Ovary (tissue), 3 donors: ENCODE measurements around the gene ERCC5.

ENCODE experiments used
- POLR2A ChIP-seq: fragments of 450-650 bp; IDR thresholded peaks from one replicate; pipeline ENCODE4 v1.6.1; 2017; ENCODE audit warnings: antibody characterized with exemption, mild to moderate bottlenecking, moderate library complexity
- TF ChIP-seq, protein P1 (sequence below), 3 donors: fragments of 450-650 bp in 2 of 3; fragments of 200-600 bp in 1 of 3; IDR thresholded peaks; one replicate each; pipeline versions ENCODE4 v1.5.1 to v1.8.0; 2016 to 2022; ENCODE audit warnings: antibody characterized with exemption in 3 of 3, mild to moderate bottlenecking in 1 of 3
- donor health status: DM: no; HTN: no; CAD: no.

DNA sequence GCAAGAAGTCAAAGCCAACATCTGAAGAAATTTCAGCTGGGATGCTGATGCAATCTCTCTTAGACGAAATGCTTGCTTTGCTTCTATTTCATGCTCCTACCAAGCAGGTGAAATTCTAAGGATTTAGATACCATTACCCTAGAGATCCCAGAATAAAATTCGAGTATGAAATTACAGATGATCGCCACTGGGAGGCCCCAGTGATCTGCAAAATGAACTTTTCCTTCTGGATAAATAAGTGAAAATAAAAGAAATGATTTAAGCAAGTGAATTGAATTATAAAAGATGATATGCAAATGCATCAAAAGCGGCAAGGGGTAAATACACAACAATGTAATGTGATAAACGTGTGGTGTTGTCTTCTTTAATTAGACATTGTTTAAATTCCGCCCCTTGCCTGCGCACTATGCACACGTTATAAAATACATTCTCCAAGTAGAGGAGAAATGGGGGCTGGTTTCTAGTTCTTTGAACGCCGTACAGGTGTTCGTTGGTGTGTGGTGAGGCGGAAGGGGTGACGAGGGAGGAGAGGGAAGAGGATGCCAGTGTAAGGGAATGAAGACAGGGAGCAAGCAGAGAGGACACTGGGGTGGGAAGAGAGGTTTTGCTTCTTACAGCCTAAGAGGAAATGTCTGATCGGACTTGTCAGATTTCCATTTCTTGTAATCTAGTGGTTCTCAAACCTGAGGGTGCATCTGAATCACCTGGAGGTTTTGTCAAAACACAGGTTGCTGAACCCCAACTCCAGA lies 58.0 kb downstream of the ERCC5 start:
- TF ChIP-seq, protein P1, sequence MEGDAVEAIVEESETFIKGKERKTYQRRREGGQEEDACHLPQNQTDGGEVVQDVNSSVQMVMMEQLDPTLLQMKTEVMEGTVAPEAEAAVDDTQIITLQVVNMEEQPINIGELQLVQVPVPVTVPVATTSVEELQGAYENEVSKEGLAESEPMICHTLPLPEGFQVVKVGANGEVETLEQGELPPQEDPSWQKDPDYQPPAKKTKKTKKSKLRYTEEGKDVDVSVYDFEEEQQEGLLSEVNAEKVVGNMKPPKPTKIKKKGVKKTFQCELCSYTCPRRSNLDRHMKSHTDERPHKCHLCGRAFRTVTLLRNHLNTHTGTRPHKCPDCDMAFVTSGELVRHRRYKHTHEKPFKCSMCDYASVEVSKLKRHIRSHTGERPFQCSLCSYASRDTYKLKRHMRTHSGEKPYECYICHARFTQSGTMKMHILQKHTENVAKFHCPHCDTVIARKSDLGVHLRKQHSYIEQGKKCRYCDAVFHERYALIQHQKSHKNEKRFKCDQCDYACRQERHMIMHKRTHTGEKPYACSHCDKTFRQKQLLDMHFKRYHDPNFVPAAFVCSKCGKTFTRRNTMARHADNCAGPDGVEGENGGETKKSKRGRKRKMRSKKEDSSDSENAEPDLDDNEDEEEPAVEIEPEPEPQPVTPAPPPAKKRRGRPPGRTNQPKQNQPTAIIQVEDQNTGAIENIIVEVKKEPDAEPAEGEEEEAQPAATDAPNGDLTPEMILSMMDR (IDR thresholded peaks at IDR 0.05): no peak
- TF ChIP-seq POLR2A: no peak
